Stimulated activated CD8-positive, alpha-beta memory T cell treated with anti-CD3 and anti-CD28 coated beads, Interleukin-7, amount 100 ng/mL, for 1 hour (primary cell): ENCODE measurements around the gene RPL18A.

Experiments
- DNase-seq, 2 donors: peaks; one replicate each; pipeline ENCODE4 v3.0.0-alpha.2; 2020; ENCODE audit warnings: low read depth in 2 of 2

The RPL18A gene

GRCh38 chr19:17909003-17909732 lies 49.5 kb downstream of the RPL18A start:
- no peak for DNase-seq

DNA sequence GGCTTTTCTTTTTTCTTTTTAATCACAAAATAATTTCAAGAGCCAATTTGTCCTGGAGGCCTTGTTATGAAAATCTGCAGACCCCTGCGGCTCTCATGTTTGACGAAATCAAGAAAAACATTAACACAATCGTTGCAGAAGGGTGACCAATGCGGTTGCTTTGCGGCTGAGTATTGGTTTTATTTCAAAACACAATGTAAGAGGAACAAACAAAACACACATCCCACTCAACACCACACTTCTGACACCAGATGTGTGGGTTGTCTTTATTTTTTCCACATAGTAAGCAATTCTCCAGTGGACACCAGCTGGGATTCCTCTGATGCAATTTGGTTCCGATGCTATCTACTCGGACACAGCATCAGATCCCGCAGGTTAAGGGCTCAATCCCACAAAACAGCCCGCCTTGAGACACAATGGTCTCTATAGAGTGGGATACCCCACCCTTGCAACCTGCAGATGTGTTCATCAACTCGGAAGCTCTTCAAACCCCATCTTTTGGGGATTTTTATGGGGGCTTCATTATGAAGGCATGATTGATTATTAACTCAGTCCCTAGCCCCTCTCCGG lies 51.2 kb downstream of the RPL18A start:
- no peak for DNase-seq
